ENCODE results near the gene RELN. TPM values are rescaled to one million over a fixed set of nuclear protein-coding genes. Genes with fewer than 3 reads are reported as not detected.

RELN gene
- total and polyA plus RNA-seq, 10 of the 15 experiments (the other 5 are each of a cell fraction or from before 2014, with no cell fraction given): 0.11 to 0.21 TPM; not detected in 8

DNA sequence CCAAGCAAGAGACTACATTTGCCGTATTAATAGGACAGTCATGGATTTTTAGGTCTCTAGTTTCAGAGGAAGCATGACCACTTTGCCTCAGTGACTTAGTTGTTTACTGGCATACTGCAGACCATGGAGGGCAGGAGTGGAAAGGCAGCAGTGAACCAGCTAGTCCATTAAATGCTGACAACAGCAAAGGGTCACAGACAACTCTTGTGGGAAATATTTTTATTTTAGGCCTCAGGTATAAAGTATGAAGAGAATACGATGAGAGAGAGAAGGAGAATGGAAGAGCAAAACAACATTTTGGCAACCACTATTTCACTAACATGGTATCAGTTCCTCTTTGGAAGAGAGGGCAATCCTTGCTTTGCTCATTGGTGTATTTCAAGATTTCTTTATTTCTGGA lies 118.0 kb downstream of the RELN start:
- intact Hi-C loops (cut with micrococcal nuclease; ENCODE audit: unreplicated experiment): no loop called here
- Histone ChIP-seq H2AFZ (ENCODE audit: control insufficient read depth, low read depth, low read length) (no peak overlapping the region), H3K4me2 (ENCODE audit: control insufficient read depth, insufficient read depth) (no peak overlapping the region), H4K20me1 (ENCODE audit: control insufficient read depth, insufficient read depth) (no peaks in the 10 kb centered on the region), H3K9me3 (replicated peaks; ENCODE audit: control insufficient read depth, insufficient read depth, low read length) (no peaks in the 10 kb centered on the region), H3K79me2 (ENCODE audit: control insufficient read depth, insufficient read depth, low read length) (no peaks in the 10 kb centered on the region), H3K27ac (ENCODE audit: control insufficient read depth, insufficient read depth) (no peak overlapping the region), H3K27me3 (replicated peaks in 1 of 2; ENCODE audit: control insufficient read depth in 2 of 2, insufficient read depth in 2 of 2, low read length in 1 of 2) (no peaks in the 10 kb centered on the region), H3K9ac (ENCODE audit: control insufficient read depth, insufficient read depth, low read length) (no peak overlapping the region), H3K4me3 (no peak overlapping the region), H3K36me3 (ENCODE audit: control insufficient read depth in 2 of 2, insufficient read depth in 2 of 2, low read length in 1 of 2) (no peaks in the 10 kb centered on the region), H3K4me1 (ENCODE audit: control insufficient read depth, insufficient read depth, low read length) (no peaks in the 10 kb centered on the region)
- ChIA-PET CTCF (no interaction called here), SMC1A (ENCODE audit: uncharacterized antibody, unreplicated experiment) (no interaction called here), RAD21 (ENCODE audit: unreplicated experiment) (no interaction called here), POLR2A (no interaction called here)
- FAIRE-seq: no peak
- TF ChIP-seq, protein P1, sequence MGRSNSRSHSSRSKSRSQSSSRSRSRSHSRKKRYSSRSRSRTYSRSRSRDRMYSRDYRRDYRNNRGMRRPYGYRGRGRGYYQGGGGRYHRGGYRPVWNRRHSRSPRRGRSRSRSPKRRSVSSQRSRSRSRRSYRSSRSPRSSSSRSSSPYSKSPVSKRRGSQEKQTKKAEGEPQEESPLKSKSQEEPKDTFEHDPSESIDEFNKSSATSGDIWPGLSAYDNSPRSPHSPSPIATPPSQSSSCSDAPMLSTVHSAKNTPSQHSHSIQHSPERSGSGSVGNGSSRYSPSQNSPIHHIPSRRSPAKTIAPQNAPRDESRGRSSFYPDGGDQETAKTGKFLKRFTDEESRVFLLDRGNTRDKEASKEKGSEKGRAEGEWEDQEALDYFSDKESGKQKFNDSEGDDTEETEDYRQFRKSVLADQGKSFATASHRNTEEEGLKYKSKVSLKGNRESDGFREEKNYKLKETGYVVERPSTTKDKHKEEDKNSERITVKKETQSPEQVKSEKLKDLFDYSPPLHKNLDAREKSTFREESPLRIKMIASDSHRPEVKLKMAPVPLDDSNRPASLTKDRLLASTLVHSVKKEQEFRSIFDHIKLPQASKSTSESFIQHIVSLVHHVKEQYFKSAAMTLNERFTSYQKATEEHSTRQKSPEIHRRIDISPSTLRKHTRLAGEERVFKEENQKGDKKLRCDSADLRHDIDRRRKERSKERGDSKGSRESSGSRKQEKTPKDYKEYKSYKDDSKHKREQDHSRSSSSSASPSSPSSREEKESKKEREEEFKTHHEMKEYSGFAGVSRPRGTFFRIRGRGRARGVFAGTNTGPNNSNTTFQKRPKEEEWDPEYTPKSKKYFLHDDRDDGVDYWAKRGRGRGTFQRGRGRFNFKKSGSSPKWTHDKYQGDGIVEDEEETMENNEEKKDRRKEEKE (IDR thresholded peaks at IDR 0.05): no peak
- no peak for TF ChIP-seq ZNF384 (IDR thresholded peaks at IDR 0.05; ENCODE audit: borderline replicate concordance, low read depth, low read length)
- TF ChIP-seq, protein P2, sequence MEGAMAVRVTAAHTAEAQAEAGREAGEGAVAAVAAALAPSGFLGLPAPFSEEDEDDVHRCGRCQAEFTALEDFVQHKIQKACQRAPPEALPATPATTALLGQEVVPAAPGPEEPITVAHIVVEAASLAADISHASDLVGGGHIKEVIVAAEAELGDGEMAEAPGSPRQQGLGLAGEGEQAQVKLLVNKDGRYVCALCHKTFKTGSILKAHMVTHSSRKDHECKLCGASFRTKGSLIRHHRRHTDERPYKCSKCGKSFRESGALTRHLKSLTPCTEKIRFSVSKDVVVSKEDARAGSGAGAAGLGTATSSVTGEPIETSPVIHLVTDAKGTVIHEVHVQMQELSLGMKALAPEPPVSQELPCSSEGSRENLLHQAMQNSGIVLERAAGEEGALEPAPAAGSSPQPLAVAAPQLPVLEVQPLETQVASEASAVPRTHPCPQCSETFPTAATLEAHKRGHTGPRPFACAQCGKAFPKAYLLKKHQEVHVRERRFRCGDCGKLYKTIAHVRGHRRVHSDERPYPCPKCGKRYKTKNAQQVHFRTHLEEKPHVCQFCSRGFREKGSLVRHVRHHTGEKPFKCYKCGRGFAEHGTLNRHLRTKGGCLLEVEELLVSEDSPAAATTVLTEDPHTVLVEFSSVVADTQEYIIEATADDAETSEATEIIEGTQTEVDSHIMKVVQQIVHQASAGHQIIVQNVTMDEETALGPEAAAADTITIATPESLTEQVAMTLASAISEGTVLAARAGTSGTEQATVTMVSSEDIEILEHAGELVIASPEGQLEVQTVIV (IDR thresholded peaks at IDR 0.05; ENCODE audit: borderline replicate concordance, partially characterized antibody): no peak
- TF ChIP-seq SPI1 (IDR thresholded peaks at IDR 0.05; ENCODE audit: borderline replicate concordance, insufficient read depth, low read depth, low read length): peak; percentile 31; the same call in 1 of the 2 replicates
- TF ChIP-seq KDM1A (IDR thresholded peaks at IDR 0.05; ENCODE audit: borderline replicate concordance): no peak
- ATAC-seq: no peak
- BruUV-seq (replicated peaks): no TSS peak
- WGBS (ENCODE audit: insufficient coverage, insufficient replicate concordance, low lambda C conversion rate, missing lambda C conversion rate): 54% methylated on average over 2 of the region's 2 CpGs
- in situ Hi-C loops (cut with MboI): no loop called here
- no peak for DNase-seq (ENCODE audit: low read depth, low spot score)

Measured in GM12878 (cell line).